Middle frontal gyrus (tissue), 1 donor: ENCODE results near the gene TMEM135.
"Not testable (repeated sequence)": the region's sequence is repeated elsewhere in the genome, so short reads cannot be mapped to it uniquely, and the experiment has no call there.

Experiments used
- DNase-seq: peaks from one replicate; pipeline ENCODE4 v3.0.0-alpha.2; 2015; ENCODE audit warnings: low spot score; ENCODE audit errors: extremely low spot score

The TMEM135 gene

GRCh38 chr11:87020336-87020735 is 17.4 kb upstream of the TMEM135 start:
- DNase-seq: no peak

GRCh38 chr11:87020764-87021365 is 16.9 kb upstream of the TMEM135 start:
- DNase-seq: no peak

GRCh38 chr11:87022254-87022653 is 15.5 kb upstream of the TMEM135 start:
- DNase-seq: no peak

GRCh38 chr11:87022738-87023137 is 15.0 kb upstream of the TMEM135 start:
- no peak for DNase-seq

GRCh38 chr11:87026415-87026814 is 11.3 kb upstream of the TMEM135 start:
- not testable (repeated sequence) for DNase-seq

- DNase-seq: no peak
Measured at GRCh38 chr11:87030458-87031054, 7.2 kb upstream of the TMEM135 start.

- no peak for DNase-seq
Measured at GRCh38 chr11:87031433-87032170, 6.1 kb upstream of the TMEM135 start.

GRCh38 chr11:87033561-87033960 is 4.2 kb upstream of the TMEM135 start:
- DNase-seq: no peak

GRCh38 chr11:87035976-87036583 is 1.7 kb upstream of the TMEM135 start:
- DNase-seq: no peak

- no peak for DNase-seq
Measured at GRCh38 chr11:87036756-87037449, 831 bp upstream of the TMEM135 start.

GRCh38 chr11:87038235-87038977 is 672 bp downstream of the TMEM135 start:
- no peak for DNase-seq

GRCh38 chr11:87039371-87039770 is 1.6 kb downstream of the TMEM135 start:
- DNase-seq: no peak

- no peak for DNase-seq
Measured at GRCh38 chr11:87043894-87044293, 6.2 kb downstream of the TMEM135 start.

GRCh38 chr11:87046824-87047223 is 9.1 kb downstream of the TMEM135 start:
- no peak for DNase-seq

GRCh38 chr11:87056091-87056490 is 18.4 kb downstream of the TMEM135 start:
- no peak for DNase-seq

- no peak for DNase-seq
Measured at GRCh38 chr11:87057749-87058148, 20.0 kb downstream of the TMEM135 start.

GRCh38 chr11:87059596-87060390 is 22.1 kb downstream of the TMEM135 start:
- no peak for DNase-seq

GRCh38 chr11:87061766-87062165 is 24.0 kb downstream of the TMEM135 start:
- no peak for DNase-seq

- no peak for DNase-seq
Measured at GRCh38 chr11:87063982-87064381, 26.2 kb downstream of the TMEM135 start.

GRCh38 chr11:87072787-87073186 is 35.1 kb downstream of the TMEM135 start:
- DNase-seq: no peak
